Activated CD4-positive, alpha-beta T cell treated with anti-CD3 and anti-CD28 coated beads, Interleukin-10, Interleukin-2, amounts not matched to agents 100 ng/mL and 50 ng/mL, durations not matched to agents 16 hours and 8 hours (primary cell): ENCODE measurements around the gene DGAT2.

Source experiments
- DNase-seq: peaks from one replicate; pipeline ENCODE4 v3.0.0-alpha.2; 2020

The DGAT2 gene

DNA sequence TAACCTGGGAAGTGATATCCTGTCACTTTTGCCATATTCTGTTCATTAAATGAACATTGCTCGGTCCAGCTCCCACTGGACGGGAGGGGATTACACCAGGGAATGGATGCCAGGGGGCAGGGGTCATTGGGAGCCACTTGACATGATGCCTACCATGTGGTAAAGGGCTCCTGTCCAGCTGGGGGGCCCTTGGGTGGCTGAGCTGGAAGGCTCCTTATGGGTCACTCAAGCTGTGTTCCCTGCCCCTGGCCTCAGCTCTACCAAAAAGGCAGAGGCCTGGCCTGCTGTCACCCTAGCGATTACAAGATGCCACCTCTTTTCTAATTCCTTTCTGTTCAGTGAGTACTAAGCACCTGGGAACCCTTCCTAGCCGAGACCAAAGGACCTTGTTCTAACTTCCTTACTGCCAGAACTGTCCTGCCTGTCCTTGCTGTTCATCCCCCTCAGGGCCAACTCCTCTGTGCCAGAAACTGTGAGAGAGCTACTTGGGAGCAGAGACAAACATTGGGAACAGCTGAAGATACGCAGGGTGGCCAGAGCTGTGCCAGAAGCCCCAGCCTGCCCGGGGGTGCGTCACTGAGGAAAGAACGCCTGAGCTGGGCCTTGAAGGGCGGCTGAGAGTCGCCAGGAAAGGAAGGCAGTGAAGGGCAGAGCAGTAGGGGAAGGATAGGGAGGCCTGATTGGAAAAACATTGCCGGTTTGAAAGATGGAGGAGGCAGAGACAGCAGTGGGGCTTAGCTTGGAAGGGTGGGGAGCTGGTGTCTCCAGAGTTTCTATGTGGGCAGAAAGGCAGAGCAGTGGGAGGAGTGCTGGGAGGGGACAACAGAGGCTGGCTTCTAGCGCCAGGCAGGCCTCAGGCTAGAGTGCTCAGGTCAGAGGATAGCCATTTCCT, 33.7 kb downstream of the DGAT2 start:
- DNase-seq: no peak

DNA sequence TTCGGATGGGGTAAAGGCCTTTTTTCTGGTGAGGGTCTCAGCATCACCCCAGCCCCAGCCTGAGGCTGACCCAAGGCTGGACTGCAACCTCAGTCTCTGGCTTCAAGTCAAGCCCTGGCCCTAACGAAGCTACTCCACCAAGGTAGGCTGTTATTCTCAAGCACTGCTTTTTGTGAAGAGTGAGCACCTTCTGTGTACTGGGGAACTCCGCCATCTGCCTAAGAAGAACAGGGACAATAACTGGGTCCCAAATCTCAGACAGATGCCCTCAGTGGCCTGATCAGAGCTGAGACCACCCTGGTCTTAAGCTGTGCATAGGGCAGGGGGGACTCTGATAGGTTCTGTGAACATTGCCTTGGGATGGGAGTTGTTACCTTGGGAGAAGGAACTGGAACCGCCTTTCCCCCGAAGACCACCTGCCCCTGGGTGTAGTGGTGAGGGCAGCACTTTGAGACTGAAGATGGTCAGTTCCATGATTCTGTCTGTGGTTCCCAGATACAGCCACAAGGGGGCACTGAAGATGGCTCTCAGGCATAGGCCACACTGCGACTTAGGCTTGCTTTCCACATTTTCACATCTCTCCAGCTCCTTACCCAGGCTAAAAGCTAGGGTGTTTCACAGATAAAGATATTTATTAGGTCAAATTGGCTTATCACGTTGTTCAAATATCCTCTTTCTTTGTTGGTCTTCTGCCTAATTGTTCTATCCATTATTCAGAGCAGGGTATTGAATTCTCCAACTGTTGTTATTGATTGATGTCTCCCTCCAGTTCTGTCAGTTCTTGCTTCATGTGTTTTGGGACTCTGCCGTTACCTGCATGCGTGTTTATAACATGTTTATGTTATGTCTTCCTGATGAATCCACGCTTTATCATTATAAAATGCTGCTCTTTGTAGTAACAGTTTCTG, 34.6 kb downstream of the DGAT2 start:
- DNase-seq: peak; percentile 75

DNA sequence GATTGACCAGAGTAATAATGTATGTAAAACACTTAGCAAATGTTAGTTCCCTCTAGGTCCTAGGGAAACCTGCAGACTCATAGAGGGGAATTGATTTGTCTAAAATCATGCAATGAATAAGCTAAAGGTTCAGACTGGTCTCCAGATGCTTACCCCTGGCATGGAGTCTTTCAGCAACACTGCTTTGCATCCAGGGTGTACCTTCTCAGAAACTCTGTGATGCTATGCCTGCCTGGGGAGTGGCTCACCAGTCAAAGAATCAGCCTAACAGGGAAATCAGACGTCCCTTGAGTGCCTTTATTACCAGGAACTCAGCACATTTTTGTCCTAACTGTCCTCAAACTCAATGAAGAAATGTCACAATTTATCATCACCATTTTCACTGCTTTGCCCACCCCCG, 40.5 kb downstream of the DGAT2 start:
- DNase-seq: no peak

DNA sequence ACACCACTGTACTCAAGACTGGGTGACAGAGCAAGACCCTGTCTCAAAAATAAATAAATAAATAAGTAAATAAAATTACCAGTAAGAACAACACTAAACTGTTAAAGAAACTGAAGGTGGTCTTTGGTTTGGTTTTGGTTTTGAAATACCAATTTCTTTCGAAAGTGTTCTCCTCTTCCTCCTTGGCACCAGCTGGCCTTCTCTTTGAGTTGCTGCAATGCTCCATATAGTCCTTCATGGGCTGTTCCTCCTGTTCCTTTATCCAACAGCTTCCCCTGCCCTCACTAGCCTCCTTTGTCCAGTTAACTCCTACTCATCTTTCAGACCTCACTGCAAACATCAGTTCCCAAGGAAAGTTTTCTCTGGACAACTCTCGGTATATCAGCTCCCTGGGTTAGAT, 41.4 kb downstream of the DGAT2 start:
- DNase-seq: no peak

DNA sequence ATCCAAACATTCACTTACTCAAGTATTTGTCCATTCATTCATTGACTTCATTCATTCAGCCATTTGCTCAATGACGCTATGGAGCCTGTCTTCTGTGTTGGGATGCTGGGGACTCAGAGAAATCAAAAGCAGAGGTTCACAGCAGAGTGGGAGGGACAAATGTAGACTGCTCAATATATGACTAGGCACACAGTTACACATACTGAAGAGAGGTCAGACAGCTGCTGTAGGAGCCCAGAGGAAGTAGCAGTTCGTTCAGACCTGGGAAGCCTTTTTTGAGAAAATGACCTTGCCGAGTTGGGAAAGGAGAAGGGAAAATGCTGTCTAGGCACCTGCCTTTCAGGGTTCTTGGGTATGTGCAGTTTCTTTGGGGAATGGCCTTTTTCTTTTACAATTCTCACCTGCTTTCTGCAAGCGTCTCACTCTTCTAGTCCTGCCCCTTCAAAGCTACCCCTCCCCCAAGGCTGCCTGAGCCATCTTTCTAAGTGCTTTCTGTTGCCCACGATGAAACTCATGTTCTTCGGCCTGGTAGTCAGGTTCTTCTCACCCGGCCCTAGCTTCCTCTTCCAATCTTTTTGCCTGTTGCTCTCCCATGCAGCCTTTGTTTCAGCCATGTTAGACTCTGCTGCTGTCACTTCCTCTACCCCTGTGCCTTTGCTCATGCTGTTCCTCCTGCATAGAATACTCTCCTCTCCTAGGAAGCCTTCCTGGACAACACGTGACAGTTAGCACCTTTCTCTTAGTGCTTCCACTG, 42.2 kb downstream of the DGAT2 start:
- no peak for DNase-seq

DNA sequence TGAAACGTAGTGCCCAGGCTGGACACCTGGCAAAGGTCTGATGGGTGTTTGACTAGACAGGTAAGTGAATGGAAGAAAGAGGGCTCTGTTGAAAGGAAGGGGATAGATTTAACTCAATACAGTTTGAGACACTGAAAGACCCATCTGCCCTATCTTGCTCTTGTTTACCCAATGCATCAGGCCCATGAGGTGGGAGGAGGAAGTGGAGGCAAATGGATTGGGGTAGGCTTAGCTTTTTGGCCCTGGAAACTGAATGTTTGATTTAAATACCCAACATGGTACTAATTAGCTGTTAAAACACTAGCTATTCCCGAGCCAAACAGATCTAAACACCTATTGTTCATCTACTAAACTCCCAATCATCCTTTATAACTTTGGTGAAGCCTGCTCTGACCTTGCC, 42.9 kb downstream of the DGAT2 start:
- no peak for DNase-seq

DNA sequence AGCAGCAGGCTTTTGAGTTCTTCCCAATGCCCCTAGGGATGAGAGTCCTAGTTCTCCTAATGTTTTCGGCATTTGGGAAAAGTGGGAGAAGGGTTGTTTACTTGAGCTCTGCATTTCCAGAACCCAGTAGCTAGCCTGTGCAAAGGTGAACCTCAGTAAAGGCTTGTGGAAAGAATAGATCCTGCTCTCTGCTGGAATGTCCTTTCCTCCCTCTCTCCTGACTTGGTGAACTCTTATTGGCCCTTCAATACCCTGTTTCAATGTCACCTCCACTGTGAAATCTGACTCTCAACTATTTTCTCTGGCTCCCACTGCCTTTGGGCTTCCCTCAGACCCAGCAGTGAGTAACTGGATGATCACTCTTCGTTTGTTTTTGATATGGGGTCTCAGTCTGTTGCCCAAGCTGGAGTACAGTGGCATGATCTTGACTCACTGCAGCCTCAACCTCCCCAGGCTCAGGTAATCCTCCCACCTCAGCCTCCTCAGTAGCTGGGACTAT, 44.0 kb downstream of the DGAT2 start:
- DNase-seq: no peak

DNA sequence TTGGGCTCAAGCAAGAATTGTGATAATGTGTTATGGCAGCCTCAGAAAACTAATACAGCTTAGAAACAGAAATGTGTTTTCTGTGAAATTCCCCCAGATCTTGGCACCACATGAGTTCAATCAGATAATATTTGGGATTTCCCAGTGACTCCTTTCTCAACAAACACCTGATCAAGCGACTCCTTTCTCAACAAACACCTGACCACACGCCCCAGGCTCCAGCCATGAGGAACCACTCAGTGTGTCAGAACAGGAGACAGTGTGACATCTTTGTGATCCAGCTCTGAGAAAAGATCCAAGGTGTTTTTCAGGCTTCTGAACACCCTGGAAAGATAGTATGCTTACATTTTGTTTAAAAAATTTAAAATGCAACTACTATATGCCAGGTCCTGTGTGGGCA, 44.5 kb downstream of the DGAT2 start:
- no peak for DNase-seq

DNA sequence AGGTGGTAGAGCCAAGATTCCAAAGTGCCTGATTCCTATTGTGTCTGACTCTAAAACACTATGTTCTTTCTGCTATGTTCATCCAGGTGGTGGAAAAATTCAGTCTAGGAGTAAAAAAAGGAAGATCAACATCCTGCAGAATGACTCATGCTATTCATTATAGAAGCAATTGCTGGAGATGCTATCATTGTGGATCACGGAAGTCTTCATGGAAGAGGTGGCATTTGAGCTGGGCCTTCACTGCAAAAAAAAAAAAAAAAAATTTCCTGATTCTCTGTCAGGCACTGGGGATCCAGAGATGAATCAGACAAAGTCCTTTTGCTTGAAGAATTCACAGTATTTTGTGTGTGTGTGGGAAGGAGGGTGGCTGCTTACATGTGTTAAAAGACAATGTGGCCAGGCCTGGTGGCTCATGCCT, 45.1 kb downstream of the DGAT2 start:
- no peak for DNase-seq

DNA sequence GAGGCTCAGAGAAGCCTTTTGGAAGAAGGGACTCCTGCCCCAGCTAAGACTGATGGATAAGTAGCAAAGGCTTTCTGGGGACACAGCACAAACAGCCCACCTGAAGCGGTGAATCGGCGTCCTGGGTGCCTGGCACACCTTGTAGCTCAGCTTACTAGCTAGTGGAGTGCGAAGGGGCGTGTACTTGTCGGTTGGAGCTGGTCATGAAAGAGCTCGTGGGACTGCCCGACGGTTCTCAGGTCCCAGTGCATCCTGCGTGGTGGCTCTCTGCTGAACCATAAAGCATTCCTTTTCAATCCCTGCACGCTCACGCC, 45.7 kb downstream of the DGAT2 start:
- no peak for DNase-seq

DNA sequence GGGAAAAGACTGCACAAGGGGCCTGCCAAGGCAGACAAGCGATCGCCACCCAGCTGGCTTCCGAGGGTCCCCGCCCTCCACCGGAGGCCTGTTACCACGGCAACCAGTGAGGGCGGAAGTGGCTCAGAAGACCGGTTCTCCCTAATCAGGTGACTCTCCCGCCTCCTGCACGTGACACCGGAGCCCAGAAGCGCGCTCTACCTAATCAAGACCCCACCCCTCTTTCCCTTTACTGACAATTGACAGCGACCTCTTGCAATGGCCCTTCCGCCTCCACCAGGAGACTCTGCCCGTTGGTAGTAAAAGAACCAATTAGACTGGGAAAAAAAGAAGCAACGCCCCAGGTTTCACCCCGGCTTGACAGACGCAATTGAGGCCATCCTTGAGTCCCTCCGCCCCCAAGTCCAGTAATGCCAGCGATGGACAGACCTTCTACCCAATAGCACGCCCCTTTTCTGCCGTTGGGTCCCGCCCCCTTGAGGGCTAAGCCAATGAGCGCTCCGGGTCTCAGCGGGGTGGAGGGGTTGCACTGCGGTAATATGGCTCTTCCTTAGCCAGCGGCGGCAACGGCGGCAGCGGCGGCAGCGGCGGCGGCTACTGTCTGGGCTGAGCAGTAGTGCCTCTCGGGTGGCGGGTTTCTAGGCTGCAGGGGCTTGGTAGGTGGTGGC, 46.2 kb downstream of the DGAT2 start, which contains the start of gene UVRAG:
Gene UVRAG (plus strand): TSS at position 534 of the 668 bp plus-strand sequence. CDS start 198 bp downstream, outside the sequence.
- peak; percentile 99 for DNase-seq

DNA sequence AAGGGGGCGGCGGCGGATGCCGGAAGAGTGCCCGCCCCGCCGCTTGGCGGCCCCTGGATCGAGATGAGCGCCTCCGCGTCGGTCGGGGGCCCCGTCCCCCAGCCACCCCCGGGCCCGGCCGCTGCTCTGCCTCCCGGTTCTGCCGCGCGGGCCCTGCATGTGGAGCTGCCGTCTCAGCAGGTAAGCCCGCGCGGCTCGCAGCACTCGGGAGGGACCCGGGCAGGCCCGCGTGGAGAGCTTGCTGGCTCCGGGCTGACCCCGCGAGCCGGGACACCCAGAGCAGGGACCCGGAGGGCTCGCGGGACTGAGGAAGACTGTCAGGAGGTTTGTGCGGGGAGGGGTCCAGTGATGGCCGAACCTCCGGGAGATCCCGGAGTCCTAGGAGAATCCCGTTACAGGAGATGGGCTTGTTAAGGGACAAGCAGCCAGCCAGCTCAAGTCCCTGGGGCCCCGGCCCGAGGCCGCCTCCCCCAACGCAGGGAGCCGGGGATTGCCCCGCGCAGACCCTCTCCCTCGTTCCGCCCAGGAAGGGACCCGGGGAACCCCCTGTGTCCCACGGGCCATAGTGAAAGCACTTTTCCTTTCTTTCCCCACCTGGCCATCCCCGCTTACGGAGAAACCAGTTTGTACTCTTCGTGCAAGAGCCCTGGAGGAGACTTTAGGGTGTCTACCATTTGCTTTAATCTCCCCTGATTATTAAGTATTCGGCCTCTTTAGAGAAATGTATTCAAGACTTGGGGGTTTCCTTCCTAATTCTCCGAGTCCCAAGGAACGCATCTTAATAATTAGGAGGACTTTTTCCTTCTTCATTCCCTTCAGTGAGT, 47.0 kb downstream of the DGAT2 start:
- peak; percentile 47 for DNase-seq

DNA sequence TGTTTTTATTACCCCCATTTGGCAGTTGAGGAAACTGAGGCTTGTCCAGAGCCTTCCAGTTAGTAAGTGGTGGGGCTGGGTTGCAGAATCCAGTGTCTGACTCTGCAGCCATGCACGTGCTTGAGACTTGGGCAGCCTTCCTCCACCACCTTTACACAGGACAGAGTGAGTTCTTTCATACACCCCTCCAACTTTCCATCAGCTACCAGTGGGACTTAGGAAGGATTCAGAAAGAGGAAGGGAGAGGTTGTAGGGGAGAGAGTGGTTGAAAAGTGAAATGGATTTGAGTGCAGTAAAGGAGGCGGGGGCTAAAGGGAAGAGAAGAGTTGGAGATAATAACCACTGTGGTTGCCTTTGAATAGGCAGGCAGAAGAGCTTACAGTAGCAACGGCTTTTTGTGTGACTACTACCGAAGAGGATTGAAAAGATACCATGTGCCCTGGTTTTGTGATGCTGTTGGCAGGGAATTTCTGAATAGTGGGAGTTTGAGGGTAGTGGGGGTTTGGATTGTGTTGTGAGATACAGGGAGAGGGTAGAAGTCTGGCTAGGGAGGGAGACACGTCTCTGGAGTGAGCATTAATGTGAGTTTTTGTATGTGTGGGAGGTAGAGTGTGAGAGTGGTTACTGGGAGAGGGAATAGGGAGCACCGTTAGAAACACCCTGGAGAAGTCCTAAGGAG, 48.1 kb downstream of the DGAT2 start:
- peak; percentile 29 for DNase-seq

DNA sequence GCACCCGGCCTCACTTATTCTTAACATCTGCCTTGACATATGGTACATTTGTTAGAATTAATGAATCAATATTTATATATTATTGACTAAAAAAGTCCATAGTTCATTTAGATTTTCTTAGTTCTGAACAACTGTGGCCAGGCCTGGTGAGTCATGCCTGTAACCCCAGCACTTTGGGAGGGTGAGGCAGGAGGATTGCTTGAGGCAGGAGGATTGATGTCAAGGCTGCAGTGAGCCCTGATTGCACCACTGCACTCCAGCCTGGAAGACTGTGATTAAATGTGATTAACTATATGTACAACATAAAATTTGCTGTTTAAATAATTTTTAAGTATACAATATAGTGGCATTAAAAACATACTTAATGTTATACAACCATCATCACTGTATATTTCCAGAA, 52.1 kb downstream of the DGAT2 start:
- no peak for DNase-seq

DNA sequence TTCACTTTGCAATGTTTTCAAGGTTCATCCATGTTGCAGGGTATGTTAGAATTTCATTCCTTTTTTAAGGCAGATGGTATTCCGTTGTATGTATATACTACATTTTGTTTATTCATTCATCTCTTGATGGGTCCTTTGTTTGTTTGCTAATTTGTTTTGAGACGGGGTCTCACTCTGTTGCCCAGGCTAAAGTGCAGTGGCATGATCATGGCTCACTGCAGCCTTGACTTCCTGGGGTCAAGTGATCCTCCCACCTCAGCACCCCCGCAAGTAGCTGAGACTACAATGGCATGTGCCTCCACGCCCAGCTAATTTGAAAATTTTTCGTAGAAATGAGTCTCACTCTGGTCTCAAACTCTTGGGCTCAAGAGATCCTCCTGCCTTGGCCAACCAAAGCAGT, 52.6 kb downstream of the DGAT2 start:
- no peak for DNase-seq

DNA sequence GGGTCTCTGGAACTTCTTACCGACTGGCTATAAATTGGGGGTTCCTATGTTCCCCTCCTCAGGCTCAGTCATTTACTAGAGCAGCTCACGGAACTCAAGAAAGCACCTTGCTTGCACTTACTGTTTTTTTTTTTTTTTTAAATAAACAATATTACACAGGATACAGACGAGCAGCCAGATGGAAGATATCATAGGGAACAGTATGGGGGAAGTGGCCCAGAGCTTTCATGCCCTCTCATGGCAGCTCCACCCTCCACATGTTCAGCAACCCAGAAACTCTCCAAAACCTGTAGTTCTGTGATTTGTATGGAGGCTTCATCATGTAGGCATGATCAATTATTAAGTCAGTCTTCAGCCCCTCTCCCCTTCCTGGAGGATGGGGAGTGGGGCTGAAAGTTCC, 54.0 kb downstream of the DGAT2 start:
- no peak for DNase-seq

DNA sequence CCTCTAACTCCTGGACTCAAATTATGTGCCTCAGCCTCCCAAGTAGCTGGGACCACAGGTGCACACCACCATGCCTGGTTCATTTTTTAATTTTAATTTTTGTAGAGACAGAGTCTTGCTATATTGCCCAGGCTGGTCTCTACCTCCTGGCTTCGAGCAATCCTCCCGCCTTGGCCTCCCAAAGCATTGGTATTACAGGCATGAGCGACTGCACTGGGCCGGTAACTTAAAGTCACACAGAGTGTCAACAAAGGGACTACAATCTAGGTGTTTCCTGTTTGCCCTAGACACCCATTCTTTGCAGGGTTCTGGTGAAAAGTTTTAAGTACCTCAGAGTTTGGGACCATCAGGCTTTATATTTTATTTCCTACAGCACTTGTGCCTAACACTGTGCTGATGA, 54.8 kb downstream of the DGAT2 start:
- no peak for DNase-seq

DNA sequence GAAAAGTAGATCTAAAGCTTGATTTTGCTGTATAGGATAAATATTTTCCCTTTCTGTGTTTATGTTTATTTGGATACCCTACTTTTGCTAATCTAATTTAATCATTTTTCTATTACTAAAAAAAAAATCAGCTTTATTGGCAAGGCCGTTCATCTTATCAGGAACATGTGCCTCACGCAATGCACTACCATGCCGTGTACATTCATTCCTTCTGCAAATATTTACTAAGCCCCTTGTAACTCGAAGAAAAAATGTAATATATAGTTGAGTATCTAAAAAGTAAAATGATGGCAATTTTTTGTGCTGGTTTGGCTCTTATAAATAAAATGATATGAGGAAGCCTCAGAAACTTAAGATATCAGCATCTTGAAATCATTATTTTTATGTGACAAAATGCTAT, 55.4 kb downstream of the DGAT2 start:
- DNase-seq: no peak

DNA sequence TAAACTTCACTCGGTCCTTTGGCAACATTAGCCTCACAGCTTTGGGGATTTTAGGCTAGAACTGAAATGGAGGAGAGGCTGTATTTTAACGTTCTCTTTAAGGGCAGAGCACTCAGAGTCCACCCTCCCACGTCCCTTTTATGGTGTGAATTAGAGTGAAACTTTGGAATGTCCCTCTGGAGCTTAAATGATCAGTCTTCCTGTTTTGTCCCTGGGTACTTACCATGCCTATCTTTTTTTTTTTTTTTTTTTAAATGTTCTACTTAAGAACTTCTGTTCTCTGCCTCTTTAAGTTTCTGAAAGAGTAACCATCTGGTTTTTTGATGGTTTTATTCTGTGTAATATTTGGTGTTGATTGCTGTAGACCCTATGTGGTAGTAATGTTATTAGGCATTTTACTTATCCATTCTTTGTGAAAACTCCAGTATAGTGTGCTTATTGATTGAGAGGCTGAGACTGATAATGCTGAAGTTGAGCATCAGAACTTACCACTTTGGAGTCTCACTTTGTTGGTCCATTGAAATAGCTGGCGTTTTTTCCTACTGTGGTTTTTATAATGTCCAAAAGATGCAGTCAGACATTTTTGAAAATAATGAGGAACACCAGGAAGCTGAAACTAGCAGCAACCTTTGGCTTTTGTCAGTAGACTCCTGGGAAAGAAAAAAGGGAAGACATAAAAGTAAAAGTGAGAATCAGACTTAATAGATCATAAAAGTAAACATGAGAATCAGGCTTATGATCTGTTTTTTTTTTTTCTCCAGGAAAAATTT, 58.1 kb downstream of the DGAT2 start:
- no peak for DNase-seq

DNA sequence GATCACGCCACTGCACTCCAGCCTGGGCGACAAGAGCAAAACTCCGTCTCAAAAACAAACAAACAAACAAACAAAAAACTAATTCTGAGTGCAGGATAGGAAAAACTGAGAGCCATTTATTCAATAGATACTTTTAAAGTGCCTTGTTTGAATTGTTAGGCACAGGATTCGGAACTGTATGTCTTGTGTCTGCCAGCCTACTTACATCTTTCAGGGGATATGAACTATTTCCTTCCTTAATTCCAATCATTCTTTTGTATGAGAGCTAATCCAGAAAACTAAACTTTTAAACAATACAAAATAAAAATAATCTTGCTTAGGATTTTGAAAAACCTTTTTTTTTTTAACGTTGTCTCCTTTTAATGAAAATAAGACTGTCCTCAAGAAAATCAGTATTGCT, 59.0 kb downstream of the DGAT2 start:
- DNase-seq: no peak
